Brain microvascular endothelial cell (primary cell): ENCODE data around the gene OTOF.

Source experiments
- DNase-seq: peaks from one replicate; pipeline ENCODE4 v3.0.0-alpha.2; 2020
- H3K27ac ChIP-seq: fragments of 250-450 bp; sonication (Bioruptor Pico); 2 replicates; pipeline ENCODE4 v1.5.1; 2020; ENCODE audit warnings: mild to moderate bottlenecking, moderate library complexity
- H3K27me3 ChIP-seq: fragments of 250-450 bp; sonication (Bioruptor Pico); replicated peaks from 2 replicates; pipeline ENCODE4 v1.5.1; 2020; ENCODE audit warnings: mild to moderate bottlenecking
- H3K36me3 ChIP-seq: fragments of 250-450 bp; sonication (Bioruptor Pico); replicated peaks from 2 replicates; pipeline ENCODE4 v1.5.1; 2020; ENCODE audit warnings: mild to moderate bottlenecking
- H3K4me3 ChIP-seq: 2 replicates; pipeline ENCODE4 v1.5.1; 2011; ENCODE audit warnings: low read depth, mild to moderate bottlenecking, control low read depth, low read length, moderate library complexity
- CTCF ChIP-seq: IDR thresholded peaks from 2 replicates; pipeline ENCODE4 v1.5.1; 2011; ENCODE audit warnings: low read depth, mild to moderate bottlenecking, moderate library complexity, low read length, control low read depth, inconsistent platforms; ENCODE audit errors: missing control alignments
- in situ Hi-C: cut with HindIII; loops from 2 replicates; pipeline ENCODE4 v1.10.0; 2017; ENCODE audit warnings: low sequenced_read_pairs, low pct_ligation_motif_present

Gene OTOF

GRCh38 chr2:26485725-26486418, 7.9 kb upstream of the OTOF start:
- H3K36me3 ChIP-seq = no peaks in the 10 kb centered on the region
- TF ChIP-seq CTCF = no peak
- DNase-seq = no peak
- in situ Hi-C loops = no loop called here
- H3K4me3 ChIP-seq = no peak overlapping the region
- H3K27ac ChIP-seq = no peak overlapping the region
- H3K27me3 ChIP-seq = no peaks in the 10 kb centered on the region

- no peaks in the 10 kb centered on the region for H3K36me3 ChIP-seq
- no peak overlapping the region for H3K27ac ChIP-seq
- no peak for DNase-seq
- TF ChIP-seq CTCF = no peak
- no peak overlapping the region for H3K4me3 ChIP-seq
- no peaks in the 10 kb centered on the region for H3K27me3 ChIP-seq
- in situ Hi-C loops = no loop called here
Observed at GRCh38 chr2:26485099-26485498, 7.2 kb upstream of the OTOF start.

- H3K27me3 ChIP-seq = no peaks in the 10 kb centered on the region
Observed at GRCh38 chr2:26484579-26484978, 6.7 kb upstream of the OTOF start.

GRCh38 chr2:26483957-26484565, 6.1 kb upstream of the OTOF start:
- TF ChIP-seq CTCF = no peak
- H3K27me3 ChIP-seq = no peaks in the 10 kb centered on the region
- no peaks in the 10 kb centered on the region for H3K36me3 ChIP-seq
- H3K4me3 ChIP-seq = no peak overlapping the region
- no peak overlapping the region for H3K27ac ChIP-seq
- in situ Hi-C loops = no loop called here
- no peak for DNase-seq

More at GRCh38 chr2:26484579-26484978, 6.7 kb upstream of the OTOF start:
- no peak for DNase-seq
- TF ChIP-seq CTCF = no peak
- H3K27ac ChIP-seq = no peak overlapping the region
- no peak overlapping the region for H3K4me3 ChIP-seq
- H3K36me3 ChIP-seq = no peaks in the 10 kb centered on the region
- in situ Hi-C loops = no loop called here

- Histone ChIP-seq H3K4me3 (no peak overlapping the region), H3K36me3 (no peaks in the 10 kb centered on the region), H3K27me3 (no peaks in the 10 kb centered on the region), H3K27ac (no peak overlapping the region)
- TF ChIP-seq CTCF = no peak
- in situ Hi-C loops = no loop called here
- no peak for DNase-seq
Observed at GRCh38 chr2:26483516-26483915, 5.6 kb upstream of the OTOF start.

- Histone ChIP-seq H3K27ac (no peak overlapping the region), H3K27me3 (no peaks in the 10 kb centered on the region), H3K4me3 (no peak overlapping the region), H3K36me3 (no peaks in the 10 kb centered on the region)
- in situ Hi-C loops = no loop called here
- no peak for TF ChIP-seq CTCF
- no peak for DNase-seq
Observed at GRCh38 chr2:26483027-26483326, 5.1 kb upstream of the OTOF start.
